K562 (cell line): Measurements from ENCODE around the gene ABHD5. TPM values are rescaled to one million over a fixed set of nuclear protein-coding genes. Genes with fewer than 3 reads are reported as not detected.
"Not testable (repeated sequence)": the region's sequence is repeated elsewhere in the genome, so short reads cannot be mapped to it uniquely, and the experiment has no call there.

ENCODE experiments used
- ATAC-seq: fragments of 200-7000 bp; cut with Tn5 transposase; 3 replicates; pipeline ENCODE4 v1.9.1; 2020; ENCODE audit warnings: moderate library complexity
- BruUV-seq: library from RNA; stranded (reverse); fragments of 400-500 nt; replicated peaks from 2 replicates; lab custom pipeline; 2021; lab: Mats Ljungman, UMichigan
- CTCF ChIA-PET: fragments of 300-600 bp; formaldehyde crosslinking; extraction: SDS; loops from one replicate; lab custom pipeline; 2021; ENCODE audit warnings: low intra/inter-chr PET ratio; lab: Yijun Ruan, JAX
- POLR2A ChIA-PET: fragments of 300-600, 350-650 bp; sonication (Branson Sonifier 250); formaldehyde crosslinking; extraction: SDS; loops from one replicate; lab custom pipeline; 2021; ENCODE audit warnings: antibody characterized with exemption, inconsistent platforms; lab: Yijun Ruan, JAX
- DNase-seq, 4 experiments: peaks; one replicate each; pipeline versions ENCODE4 v3.0.0 to v3.0.0-alpha.2; 2011 to 2018; ENCODE audit warnings: low spot score in 3 of 4, mixed read lengths in 3 of 4; ENCODE audit errors: extremely low read depth in 1 of 4
- FAIRE-seq: peaks from 2 replicates; lab custom pipeline; 2011; peaks lifted over from hg19 to GRCh38; lab: Jason Lieb, UNC
- H2AFZ ChIP-seq: 2 replicates; pipeline ENCODE4 v1.6.0; 2011; ENCODE audit warnings: low read depth, low read length, control low read depth, inconsistent platforms
- H3K27ac ChIP-seq: fragments of 200-600 bp; 3 replicates; pipeline ENCODE4 v1.8.0; 2011; ENCODE audit warnings: low read depth, mild to moderate bottlenecking, control low read depth, inconsistent platforms, low read length, moderate library complexity, mixed read lengths; ENCODE audit errors: extremely low read depth
- H3K27me3 ChIP-seq, 2 experiments: fragments of 300-600 bp in 1 of 2; 2 replicates in 1 of 2; 3 replicates in 1 of 2; pipeline versions ENCODE4 v1.6.0 to v1.8.0; 2011; ENCODE audit warnings: inconsistent platforms in 2 of 2, low read length in 2 of 2, mild to moderate bottlenecking in 1 of 2, mixed read lengths in 1 of 2, moderate library complexity in 1 of 2; ENCODE audit not compliant: control insufficient read depth in 2 of 2, insufficient read depth in 2 of 2
- H3K36me3 ChIP-seq: fragments of 300-600 bp; 3 replicates; pipeline ENCODE4 v1.8.0; 2011; ENCODE audit warnings: mild to moderate bottlenecking, low read length, inconsistent platforms; ENCODE audit not compliant: control insufficient read depth, insufficient read depth
- H3K4me1 ChIP-seq, 2 experiments: fragments of 200-600 bp in 1 of 2; replicated peaks in 1 of 2; 2 replicates in 1 of 2; 3 replicates in 1 of 2; pipeline versions ENCODE4 v1.5.1 to v1.8.0; 2011; ENCODE audit warnings: inconsistent platforms in 2 of 2, low read length in 2 of 2, mild to moderate bottlenecking in 1 of 2, mixed read lengths in 1 of 2, moderate library complexity in 1 of 2; ENCODE audit not compliant: control insufficient read depth in 2 of 2, insufficient read depth in 2 of 2
- H3K4me2 ChIP-seq: 2 replicates; pipeline ENCODE4 v1.6.1; 2011; ENCODE audit warnings: low read length, control low read depth, inconsistent platforms, mixed read lengths; ENCODE audit not compliant: insufficient read depth
- H3K4me3 ChIP-seq: fragments of 200-600 bp; sonication (generic), shearing (Covaris generic); 2 replicates; pipeline ENCODE4 v1.5.1; 2016; ENCODE audit warnings: control low read depth, inconsistent platforms
- H3K79me2 ChIP-seq: fragments of 200-600 bp; 3 replicates; pipeline ENCODE4 v1.8.0; 2011; ENCODE audit warnings: low read length, inconsistent platforms; ENCODE audit not compliant: control insufficient read depth, insufficient read depth
- H3K9ac ChIP-seq, 2 experiments: 2 replicates each; pipeline versions ENCODE4 v1.6.0 to v1.6.1; 2011; ENCODE audit warnings: low read depth in 2 of 2, low read length in 2 of 2, control low read depth in 1 of 2, inconsistent platforms in 1 of 2, mild to moderate bottlenecking in 1 of 2, mixed read lengths in 1 of 2; ENCODE audit not compliant: insufficient read depth in 1 of 2
- H3K9me1 ChIP-seq: one replicate; pipeline ENCODE4 v1.6.0; 2011; ENCODE audit warnings: inconsistent platforms, mild to moderate bottlenecking, low read length, moderate library complexity; ENCODE audit not compliant: control insufficient read depth, insufficient read depth
- H3K9me3 ChIP-seq: replicated peaks from 2 replicates; pipeline ENCODE4 v1.5.1; 2011; ENCODE audit warnings: low read depth, low read length, inconsistent platforms; ENCODE audit not compliant: control insufficient read depth, insufficient read depth
- H4K20me1 ChIP-seq: replicated peaks from 2 replicates; pipeline ENCODE4 v1.6.1; 2011; ENCODE audit warnings: low read length, inconsistent platforms, mixed read lengths; ENCODE audit not compliant: control insufficient read depth, insufficient read depth
- C11orf30 ChIP-seq: fragments of 450-650 bp; IDR thresholded peaks from 2 replicates; pipeline ENCODE4 v1.6.1; 2016; ENCODE audit warnings: low read depth, mild to moderate bottlenecking
- CBX2 ChIP-seq: fragments of 200-600 bp; sonication (generic); IDR thresholded peaks from one replicate; pipeline ENCODE4 v1.6.1; 2012; ENCODE audit warnings: mild to moderate bottlenecking, low read length, inconsistent platforms; ENCODE audit not compliant: insufficient read depth, poor library complexity, severe bottlenecking
- MAFG ChIP-seq: fragments of 450-650 bp; conservative IDR thresholded peaks from 2 replicates; pipeline ENCODE4 v1.6.1; 2016; ENCODE audit warnings: missing genetic modification characterization, missing compliant biosample characterization
- NR2C1 ChIP-seq, 2 experiments: fragments of 450-650 bp; IDR thresholded peaks; 2 replicates each; pipeline ENCODE4 v1.6.1; 2017; ENCODE audit warnings: mild to moderate bottlenecking in 2 of 2, antibody characterized with exemption in 1 of 2, inconsistent platforms in 1 of 2, missing compliant biosample characterization in 1 of 2, missing genetic modification characterization in 1 of 2
- SRSF9 ChIP-seq: fragments of 200-400 bp; formaldehyde crosslinking; IDR thresholded peaks from 2 replicates; pipeline ENCODE4 v1.6.1; 2017; ENCODE audit warnings: low read depth, low read length, borderline replicate concordance
- ZBTB1 ChIP-seq: sonication (generic); formaldehyde crosslinking; IDR thresholded peaks from 2 replicates; pipeline ENCODE4 v1.8.1; 2023; ENCODE audit warnings: missing genetic modification reagents, low read depth, mild to moderate bottlenecking, borderline replicate concordance
- ZNF316 ChIP-seq: fragments of 450-650 bp; IDR thresholded peaks from 2 replicates; pipeline ENCODE4 v1.6.1; 2016
- ZNF507 ChIP-seq: conservative IDR thresholded peaks from 2 replicates; pipeline ENCODE4 v1.6.1; 2017; ENCODE audit warnings: missing genetic modification characterization, missing compliant biosample characterization
- WGBS: fragments of 100-300 bp; shearing (Covaris generic); methylation state at CpG from one replicate; pipeline ENCODE4 v1.1.6; 2016; ENCODE audit warnings: low coverage, mixed read lengths; ENCODE audit not compliant: insufficient coverage; ENCODE audit errors: missing lambda C conversion rate; 5-methylcytosine and 5-hydroxymethylcytosine counted together
- in situ Hi-C: fragments of 300-500 bp; cut with MboI; formaldehyde crosslinking; loops from 4 replicates; pipeline ENCODE4 v1.15.0; 2018; ENCODE audit warnings: inconsistent platforms, mixed read lengths
- intact Hi-C: fragments of 100-400 bp; cut with micrococcal nuclease; formaldehyde crosslinking; loops from 2 replicates; pipeline ENCODE4 v1.14.2; 2022
- polyA plus RNA-seq, 8 experiments: library from polyadenylated mRNA; depleted of rRNA in 4 of 8; stranded (reverse) in 5 of 8; unstranded in 3 of 8; fragments of >200 nt; fragmentation: Nextera tagmentation in 2 of 8; fragmentation: Illumina TruSeq in 1 of 8; extraction: Ambion mirVana in 2 of 8; extraction: Trizol in 1 of 8; gene quantifications; 2 replicates each; pipeline versions ENCODE4 v1.2.1 to v1.2.3, GENCODE V29; 2011 to 2014; ENCODE audit warnings: inconsistent platforms in 1 of 8, missing spikeins in 1 of 8
- total RNA-seq, 7 experiments: library from RNA; depleted of rRNA in 6 of 7; stranded (reverse); fragments of >200 nt in 6 of 7; fragmentation: Illumina TruSeq in 2 of 7; extraction: Trizol in 2 of 7; gene quantifications; 2 replicates each; pipeline versions ENCODE4 v1.2.1 to v1.2.3, GENCODE V29; 2011 to 2021; ENCODE audit warnings: low replicate concordance in 1 of 7

Gene ABHD5
- total and polyA plus RNA-seq, 9 of the 15 experiments (the other 6 are each of a cell fraction or from before 2014, with no cell fraction given), result 27.8 to 61.7 (median 39.9) TPM

DNA sequence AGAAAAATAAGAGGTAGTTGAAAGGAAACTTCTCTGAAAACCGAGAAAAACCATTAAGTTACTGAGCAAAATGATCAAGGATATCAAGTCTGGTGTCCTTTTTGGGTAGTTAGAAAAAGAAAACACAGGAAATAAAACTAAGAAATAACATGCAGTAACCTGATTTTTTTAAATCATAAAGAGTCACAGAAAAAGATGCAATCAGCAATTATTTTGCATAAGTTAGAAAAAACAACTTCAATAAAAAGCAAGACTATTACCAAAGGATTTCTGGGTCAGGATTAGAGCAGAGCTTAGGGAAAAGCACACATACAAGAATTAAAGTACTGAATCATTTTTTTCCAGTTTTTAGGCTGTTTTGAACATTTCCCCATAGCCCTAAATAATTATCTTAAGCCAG is 40.4 kb upstream of the ABHD5 start:
- intact Hi-C loops, result no loop called here
- H3K4me1 ChIP-seq, result peaks cover 3 to 29% of the 10 kb centered on the region in 2 experiments; a peak in 3 of 5 replicates
- peak; percentile 89 for TF ChIP-seq ZNF316
- no peak for TF ChIP-seq ZNF507 (tag)
- peak; percentile 78 for TF ChIP-seq C11orf30
- TF ChIP-seq CBX2, result no peak
- no peak for TF ChIP-seq NR2C1 (IDR thresholded peaks at IDR 0.05)
- TF ChIP-seq NR2C1 (tag; IDR thresholded peaks at IDR 0.05), result no peak
- peak; percentile 41 for TF ChIP-seq MAFG
- TF ChIP-seq SRSF9, result no peak
- TF ChIP-seq ZBTB1 (CRISPR knock-in tag), result no peak
- TF ChIP-seq, all 486 proteins: peak for 3
- Histone ChIP-seq H3K4me2 (peak overlapping the region; percentile 85; the same call in 1 of the 2 replicates), H3K36me3 (no peaks in the 10 kb centered on the region), H3K9me3 (no peaks in the 10 kb centered on the region), H4K20me1 (no peaks in the 10 kb centered on the region), H2AFZ (peak overlapping the region; percentile 89), H3K27ac (no peak overlapping the region), H3K4me3 (no peak overlapping the region), H3K79me2 (no peaks in the 10 kb centered on the region), H3K9me1 (no peaks in the 10 kb centered on the region), H3K9ac (no peak overlapping the region), H3K27me3 (no peaks in the 10 kb centered on the region)
- BruUV-seq, result no TSS peak
- ATAC-seq, result no peak
- no peak for DNase-seq
- POLR2A ChIA-PET, result interaction anchor here (0.6 to 3.3 kb wide), 3 partner anchors 10 to 28 kb away, joined by 4 to 27 read pairs (median 4); partner anchors contain the start of gene ANO10
- 0% methylated on average over 1 of the region's 1 CpG for WGBS
- CTCF ChIA-PET, result no interaction called here
- FAIRE-seq, result no peak
- in situ Hi-C loops, result no loop called here

DNA sequence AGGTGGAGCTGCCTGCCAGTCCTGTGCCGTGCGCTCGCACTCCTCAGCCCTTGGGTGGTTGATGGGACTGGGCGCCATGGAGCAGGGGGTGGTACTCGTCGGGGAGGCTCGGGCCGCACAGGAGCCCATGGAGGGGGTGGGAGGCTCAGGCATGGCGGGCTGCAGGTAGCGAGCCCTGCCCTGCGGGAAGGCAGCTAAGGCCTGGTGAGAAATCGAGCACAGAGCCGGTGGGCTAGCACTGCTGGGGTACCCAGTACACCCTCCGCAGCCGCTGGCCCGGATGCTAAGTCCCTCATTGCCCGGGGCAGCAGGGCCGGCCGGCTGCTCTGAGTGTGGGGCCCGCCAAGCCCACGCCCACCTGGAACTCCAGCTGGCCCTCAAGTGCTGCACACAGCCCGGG is 34.3 kb upstream of the ABHD5 start:
- in situ Hi-C loops, H2AFZ ChIP-seq, H3K9me1 ChIP-seq, H3K27ac ChIP-seq, H3K79me2 ChIP-seq, BruUV-seq, H3K9ac ChIP-seq, ATAC-seq, CTCF ChIA-PET, H4K20me1 ChIP-seq, H3K27me3 ChIP-seq, intact Hi-C loops, POLR2A ChIA-PET, H3K9me3 ChIP-seq, H3K4me3 ChIP-seq, DNase-seq, FAIRE-seq, H3K36me3 ChIP-seq, H3K4me2 ChIP-seq: not testable (repeated sequence)
- 91% methylated on average over 16 of the region's 22 CpGs for WGBS
- peaks cover 8 to 11% of the 10 kb centered on the region in 2 experiments; a peak in 3 of 5 replicates for H3K4me1 ChIP-seq
